HG02938 (cell line): Measurements from ENCODE around the gene PSMD5.

ENCODE experiments used
- ATAC-seq: cut with Tn5 transposase; IDR thresholded peaks from one replicate; pipeline ENCODE4 v1.9.1; 2021; ENCODE audit warnings: mild to moderate bottlenecking, moderate library complexity; ENCODE audit not compliant: unreplicated experiment

PSMD5 gene

GRCh38 chr9:120856700-120857099 lies 14.0 kb upstream of the PSMD5 start:
- no peak for ATAC-seq

DNA sequence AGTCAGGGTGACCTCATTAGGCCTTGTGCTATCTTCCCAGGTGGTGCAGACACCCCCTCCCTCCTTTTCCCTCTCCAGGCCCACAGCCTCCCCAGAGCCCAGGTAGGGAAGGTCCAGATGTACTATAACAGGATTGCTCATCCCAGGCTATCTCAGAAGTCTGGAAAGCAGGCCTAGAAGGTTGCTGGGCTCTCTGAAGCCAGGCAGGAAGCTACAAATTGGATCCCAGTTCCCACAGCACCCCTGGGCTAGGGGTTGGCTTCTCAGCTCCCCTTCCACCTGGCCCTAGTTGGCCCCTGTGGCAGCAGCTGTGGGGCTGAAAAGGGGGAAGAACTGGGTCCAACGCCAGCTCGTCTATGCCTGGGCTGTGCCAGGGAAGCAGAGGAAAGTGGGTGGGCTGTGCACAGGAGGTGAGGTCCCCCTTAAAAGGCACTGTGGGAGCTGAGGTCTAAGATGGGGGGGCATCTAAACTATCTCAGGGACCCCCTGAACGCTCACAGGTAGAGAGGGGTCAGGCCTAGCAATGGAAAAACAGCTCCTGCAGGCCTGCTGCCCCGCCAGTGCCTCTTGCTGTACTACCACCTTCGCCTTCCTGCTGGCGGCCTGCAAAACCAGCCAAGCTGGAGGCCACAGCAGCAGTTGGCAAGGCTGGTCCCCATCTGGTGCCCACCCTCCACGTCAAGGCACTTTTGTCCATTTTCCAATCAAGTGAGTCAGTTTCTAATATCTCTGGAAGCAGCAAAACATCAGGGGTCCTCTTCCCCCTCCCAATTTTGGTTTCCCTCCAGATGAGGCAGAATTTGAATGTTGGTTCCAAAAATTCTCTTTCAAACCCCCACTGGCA lies 13.3 kb upstream of the PSMD5 start:
- ATAC-seq = no peak

- no peak for ATAC-seq
These were observed 12.0 kb upstream of the PSMD5 start for GRCh38 chr9:120854596-120855327.

- ATAC-seq = no peak
These were observed 10.5 kb upstream of the PSMD5 start for GRCh38 chr9:120853198-120853597.

DNA sequence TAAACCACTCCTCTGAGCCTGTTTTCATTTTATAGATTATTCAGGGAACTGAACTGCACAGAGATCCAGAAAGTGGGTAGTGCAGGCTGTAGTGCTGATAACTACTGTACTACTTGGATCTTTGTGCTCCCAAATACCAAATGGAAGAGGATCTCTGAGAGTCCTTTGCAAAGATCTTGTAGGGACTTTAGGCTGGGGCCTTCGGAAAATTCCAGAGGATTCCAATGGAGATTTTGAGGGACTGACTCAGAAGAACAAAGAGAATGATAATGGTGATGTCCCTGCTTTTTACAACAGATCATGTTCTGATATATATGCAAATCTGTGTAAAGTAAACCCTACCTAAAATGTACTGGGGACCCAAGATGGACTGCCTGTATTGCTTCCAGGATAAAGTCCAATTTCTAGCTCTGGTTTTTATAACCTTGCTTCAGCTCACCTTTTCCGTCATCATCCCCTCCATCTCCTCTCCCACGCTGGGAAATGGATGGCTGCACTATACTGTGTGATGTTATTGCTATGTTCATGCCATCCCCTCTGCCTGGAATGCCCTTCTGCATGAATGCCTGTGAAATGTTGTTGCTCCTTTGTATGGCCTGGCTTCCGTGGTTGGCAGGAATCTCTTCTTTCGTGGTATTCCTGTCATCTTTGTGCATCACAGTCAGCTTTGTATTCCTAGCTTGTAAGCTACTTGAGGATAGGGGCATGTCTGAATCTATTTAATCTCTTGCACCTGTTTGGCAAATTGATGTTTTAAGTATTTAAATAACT lies 9.7 kb upstream of the PSMD5 start:
- ATAC-seq = no peak

DNA sequence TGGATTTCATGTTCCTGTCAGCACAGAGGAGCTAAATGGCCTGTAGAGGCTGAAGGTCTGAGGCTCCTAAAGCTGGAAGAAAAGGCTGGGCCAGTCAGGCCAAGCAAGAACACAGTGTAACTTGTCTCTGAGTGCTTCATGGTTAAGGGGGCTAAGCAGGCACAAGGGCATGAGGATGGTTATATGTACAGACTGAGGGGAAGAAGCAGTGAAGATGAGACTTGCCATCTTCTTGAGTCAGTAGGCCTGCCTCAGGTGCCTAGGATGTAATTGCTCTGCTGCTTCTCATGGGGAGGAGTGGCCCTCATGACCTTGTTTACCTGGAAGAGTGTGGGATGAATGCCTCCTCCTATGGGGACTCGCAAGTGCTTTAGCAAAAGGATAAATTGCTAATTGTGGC lies 8.7 kb upstream of the PSMD5 start:
- no peak for ATAC-seq

DNA sequence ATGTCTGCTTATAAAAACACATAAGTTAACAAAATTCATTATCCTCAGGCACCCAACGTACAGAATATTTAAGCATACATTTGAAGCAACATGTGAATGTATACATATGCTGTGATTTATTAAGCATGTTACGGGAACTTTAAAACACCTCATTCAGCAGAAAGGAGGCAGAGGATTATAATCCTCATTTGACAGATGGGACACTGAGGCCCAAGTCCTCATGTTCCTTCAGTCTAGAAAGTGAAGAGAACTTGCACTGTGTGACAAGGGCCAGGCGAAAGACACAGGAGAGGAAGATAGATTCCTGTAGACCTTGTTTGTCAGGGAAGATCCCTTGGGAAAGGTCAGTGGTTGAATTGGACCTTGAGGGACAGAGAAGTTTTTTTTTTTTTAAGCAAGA lies 7.6 kb upstream of the PSMD5 start:
- no peak for ATAC-seq

DNA sequence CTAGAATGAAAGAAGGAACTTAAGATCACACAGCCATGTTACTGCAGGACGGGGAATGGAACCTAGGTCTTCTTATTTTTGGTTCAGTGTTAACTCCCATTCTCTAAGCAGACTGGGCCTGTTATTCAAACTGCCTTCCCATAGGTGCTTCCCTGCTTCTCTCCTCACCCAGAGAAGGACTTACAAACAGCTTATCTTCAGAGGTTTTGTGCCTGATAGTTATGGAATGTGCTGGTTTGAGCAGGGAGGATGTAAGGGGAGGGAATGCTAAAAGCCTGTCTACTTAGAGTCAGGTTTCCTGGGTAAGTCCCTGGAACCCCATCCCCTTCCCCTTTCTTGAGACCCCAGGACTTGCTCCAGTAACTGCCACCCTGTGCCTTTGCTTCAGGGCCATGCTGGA lies 4.2 kb upstream of the PSMD5 start:
- no peak for ATAC-seq

GRCh38 chr9:120846251-120846889 lies 3.6 kb upstream of the PSMD5 start:
- no peak for ATAC-seq

DNA sequence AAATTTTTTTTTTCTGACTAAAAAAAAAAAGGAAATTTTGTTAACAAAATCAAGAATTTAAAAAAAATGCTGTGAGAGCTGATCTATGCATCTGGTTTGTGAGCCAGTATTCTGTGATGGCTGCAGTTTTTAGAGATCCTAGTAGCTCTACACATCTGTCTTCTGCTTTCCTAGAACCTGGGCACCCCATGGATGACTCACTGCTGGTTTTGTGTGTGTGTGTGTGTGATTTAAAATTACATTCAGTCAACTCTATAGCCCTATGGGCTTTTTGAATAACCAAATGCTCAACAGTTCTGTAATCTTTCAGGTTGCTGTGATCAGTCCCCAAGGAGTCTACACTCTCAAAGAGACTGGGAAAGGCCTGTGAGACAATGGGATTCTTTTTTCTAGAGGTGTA lies 2.5 kb upstream of the PSMD5 start:
- no peak for ATAC-seq

DNA sequence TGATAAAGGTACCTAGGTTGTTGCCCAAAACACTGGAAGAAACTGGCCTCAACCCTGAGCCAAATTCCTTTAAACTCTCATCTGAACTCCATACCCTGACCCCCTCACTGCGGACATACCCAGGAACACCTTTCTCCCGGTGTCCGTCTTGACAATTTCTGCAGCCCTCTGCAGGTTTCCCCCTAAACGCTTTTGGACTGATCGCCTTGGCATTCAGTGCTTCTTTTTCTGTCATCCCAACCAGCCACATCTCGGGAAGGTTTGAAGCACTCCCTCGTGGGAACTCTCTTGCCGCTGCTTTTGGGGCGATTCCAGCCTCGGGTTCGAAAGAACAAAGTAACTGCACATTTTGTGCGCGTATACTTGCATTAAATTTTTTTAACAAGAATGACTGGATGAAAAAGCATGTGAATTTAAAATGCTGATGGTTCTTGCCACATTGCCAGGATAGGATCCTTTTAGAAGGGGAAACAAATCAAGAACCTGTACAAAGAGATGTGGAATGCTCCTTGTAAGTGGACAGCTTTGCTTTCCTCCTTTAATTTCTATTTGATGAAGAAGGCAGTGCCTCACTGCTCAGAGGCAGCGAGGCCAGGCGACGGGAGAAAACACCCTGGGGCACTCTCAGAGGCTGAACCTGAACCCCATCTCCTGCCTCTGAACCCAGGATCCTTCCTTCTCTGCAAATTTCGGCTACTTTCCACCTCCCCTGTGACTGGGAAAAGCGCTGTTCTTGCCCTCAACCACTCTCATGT lies 615 bp downstream of the PSMD5 start:
- ATAC-seq = peak; percentile 15

DNA sequence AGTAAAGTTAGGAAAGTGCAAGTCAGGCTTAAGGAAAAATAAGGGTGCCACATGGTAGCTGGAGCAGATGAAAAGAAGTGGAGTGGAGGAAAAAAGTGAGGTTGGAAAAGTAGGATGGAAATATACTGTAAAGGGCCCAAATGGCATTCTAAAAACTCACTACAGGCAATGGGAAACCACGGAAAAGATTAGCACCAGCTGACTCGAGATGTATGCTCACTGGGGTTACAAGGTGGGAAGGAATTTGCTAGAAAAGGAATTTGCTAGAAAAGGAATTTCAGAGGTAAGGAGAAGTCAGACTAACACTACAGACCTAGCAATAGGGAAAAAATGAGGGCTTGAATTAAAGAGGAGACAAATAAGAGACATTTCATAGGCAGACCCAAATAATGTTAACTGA lies 3.6 kb downstream of the PSMD5 start:
- ATAC-seq = no peak

DNA sequence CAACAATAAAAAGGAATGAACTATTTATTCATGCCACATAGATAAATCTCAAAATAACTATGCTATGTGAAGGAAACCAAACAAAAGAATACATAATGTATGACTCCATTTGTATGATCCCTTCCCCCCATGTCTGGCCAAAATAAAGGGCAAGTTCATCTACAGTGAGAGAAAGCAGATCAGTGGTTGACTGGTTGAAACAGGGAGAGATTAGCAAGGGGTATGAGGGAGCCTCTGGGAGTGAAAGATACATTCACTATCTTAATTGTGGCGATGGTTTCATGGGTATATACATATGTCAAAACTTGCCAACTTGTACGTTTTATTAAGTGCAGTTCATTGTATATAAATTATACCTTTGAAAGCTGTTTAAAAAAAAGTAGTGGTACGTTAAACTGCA lies 4.8 kb downstream of the PSMD5 start:
- ATAC-seq = no peak

GRCh38 chr9:120833325-120833724 lies 9.4 kb downstream of the PSMD5 start:
- ATAC-seq = no peak

DNA sequence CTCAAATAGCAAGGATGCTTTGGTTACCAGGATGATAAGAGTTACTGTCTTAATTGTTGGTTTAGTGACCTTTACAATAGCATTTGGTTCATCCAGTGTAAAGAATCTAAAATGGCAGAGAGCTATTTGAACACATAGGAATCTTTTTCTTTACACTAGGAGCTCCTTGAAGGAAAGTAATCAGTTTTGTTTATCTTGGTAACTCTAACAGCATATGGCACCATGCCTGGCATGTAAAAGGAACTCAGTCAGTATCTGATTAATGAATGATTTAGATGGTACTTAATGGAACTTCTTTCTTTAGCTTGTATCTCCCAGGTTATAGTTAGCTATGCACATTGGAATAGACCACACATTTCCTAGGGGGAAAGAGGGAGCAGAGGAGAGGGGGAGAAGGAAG lies 9.9 kb downstream of the PSMD5 start:
- no peak for ATAC-seq

GRCh38 chr9:120830865-120831264 lies 11.9 kb downstream of the PSMD5 start:
- ATAC-seq = no peak

GRCh38 chr9:120830151-120830550 lies 12.6 kb downstream of the PSMD5 start:
- no peak for ATAC-seq

GRCh38 chr9:120829650-120830049 lies 13.1 kb downstream of the PSMD5 start:
- no peak for ATAC-seq

DNA sequence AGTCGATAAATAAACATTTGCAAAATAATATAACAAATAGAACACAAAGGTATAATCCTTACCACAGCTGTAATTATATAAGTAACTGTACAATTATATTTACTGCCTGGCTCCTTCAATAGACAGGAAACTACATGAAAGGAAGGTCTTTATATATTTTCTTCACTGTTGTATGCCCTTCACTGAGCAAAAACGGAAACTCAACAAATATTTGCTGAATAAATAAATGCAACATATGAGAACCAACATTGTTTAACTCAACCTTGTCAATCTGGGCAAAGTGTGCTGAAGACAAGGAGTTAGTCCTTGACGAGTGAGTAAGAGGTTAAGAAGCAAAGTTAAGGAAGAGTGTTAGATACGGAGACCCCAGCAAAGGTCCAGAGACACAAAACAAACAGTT lies 22.6 kb downstream of the PSMD5 start:
- no peak for ATAC-seq

- ATAC-seq = no peak
These were observed 24.1 kb downstream of the PSMD5 start for GRCh38 chr9:120818595-120818994.
